Measurements from ENCODE around the gene LGSN. TPM values are rescaled to one million over a fixed set of nuclear protein-coding genes. Genes with fewer than 3 reads are reported as not detected.
"Not testable (repeated sequence)": the region's sequence is repeated elsewhere in the genome, so short reads cannot be mapped to it uniquely, and the experiment has no call there.

Gene LGSN
- total and polyA plus RNA-seq, 2 of the 13 experiments (the other 11 are each of a cell fraction or from before 2014, with no cell fraction given) = 0.13 to 0.63 TPM

DNA sequence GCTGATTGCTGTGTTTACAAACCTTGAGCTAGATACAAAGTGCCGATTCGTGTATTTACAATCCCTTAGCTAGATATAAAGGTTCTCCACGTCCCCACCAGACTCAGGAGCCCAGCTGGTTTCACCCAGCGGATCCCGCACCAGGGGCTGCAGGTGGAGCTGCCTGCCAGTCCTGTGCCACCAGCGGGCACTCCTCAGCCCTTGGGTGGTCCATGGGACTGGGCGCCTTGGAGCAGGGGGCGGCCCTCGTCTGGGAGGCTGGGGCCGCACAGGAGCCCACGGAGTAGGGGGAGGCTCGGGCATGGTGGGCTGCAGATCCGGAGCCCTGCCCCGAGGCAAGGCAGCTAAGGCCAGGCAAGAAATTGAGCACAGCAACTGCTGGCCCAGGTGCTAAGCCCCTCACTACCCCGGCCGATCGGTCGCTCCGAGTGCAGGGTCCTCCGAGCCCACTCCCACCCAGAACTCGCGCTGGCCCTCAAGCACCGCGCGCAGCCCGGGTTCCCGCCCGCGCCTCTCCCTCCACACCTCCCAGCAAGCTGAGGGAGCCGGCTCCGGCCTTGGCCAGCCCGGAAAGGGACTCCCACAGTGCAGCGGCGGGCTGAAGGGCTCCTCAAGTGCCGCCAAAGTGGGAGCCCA lies 44.9 kb downstream of the LGSN start:
- H3K4me3 ChIP-seq (replicated peaks in 1 of 3; ENCODE audit: insufficient read depth in 1 of 3, low read depth in 2 of 3, low read length in 3 of 3); H3K4me2 ChIP-seq (ENCODE audit: low read depth, low read length); H3K9ac ChIP-seq (ENCODE audit: insufficient read depth, low read depth, low read length); CTCF ChIA-PET (ENCODE audit: low intra/inter-chr PET ratio, low total read pairs); BruUV-seq (replicated peaks); ATAC-seq; H4K20me1 ChIP-seq (ENCODE audit: insufficient read depth, low read length); FAIRE-seq; H3K9me3 ChIP-seq (ENCODE audit: low read length); DNase-seq (ENCODE audit: low spot score); H3K4me1 ChIP-seq (ENCODE audit: insufficient read depth, low read length); H3K27me3 ChIP-seq (ENCODE audit: control insufficient read depth in 1 of 2, insufficient read depth in 2 of 2, low read length in 2 of 2); POLR2A ChIA-PET; H3K79me2 ChIP-seq (ENCODE audit: insufficient read depth, low read length); H3K36me3 ChIP-seq (replicated peaks in 1 of 2; ENCODE audit: control insufficient read depth in 1 of 2, insufficient read depth in 2 of 2, low read length in 2 of 2); H2AFZ ChIP-seq (ENCODE audit: low read length); H3K27ac ChIP-seq (ENCODE audit: extremely low read length, insufficient read depth, low read length): not testable (repeated sequence)
- TF ChIP-seq POGZ (CRISPR knock-in tag; IDR thresholded peaks at IDR 0.05) = 0 out of 2 replicates have a peak, but pooled peaks have one; percentile 12
- intact Hi-C loops (cut with micrococcal nuclease; ENCODE audit: unreplicated experiment) (loop anchor here (5.0 kb wide), 1 partner anchor 383 kb away; no protein-coding TSS in a partner anchor), in situ Hi-C loops (cut with HindIII; ENCODE audit: extremely low pct_ligation_motif_present, low pct_unique_long_range_greater_than_20kb) (loop anchor here (10.0 kb wide), 1 partner anchor 210 kb away; no protein-coding TSS in a partner anchor)
- WGBS (ENCODE audit: low lambda C conversion rate) = 58% methylated on average over 27 of the region's 35 CpGs

DNA sequence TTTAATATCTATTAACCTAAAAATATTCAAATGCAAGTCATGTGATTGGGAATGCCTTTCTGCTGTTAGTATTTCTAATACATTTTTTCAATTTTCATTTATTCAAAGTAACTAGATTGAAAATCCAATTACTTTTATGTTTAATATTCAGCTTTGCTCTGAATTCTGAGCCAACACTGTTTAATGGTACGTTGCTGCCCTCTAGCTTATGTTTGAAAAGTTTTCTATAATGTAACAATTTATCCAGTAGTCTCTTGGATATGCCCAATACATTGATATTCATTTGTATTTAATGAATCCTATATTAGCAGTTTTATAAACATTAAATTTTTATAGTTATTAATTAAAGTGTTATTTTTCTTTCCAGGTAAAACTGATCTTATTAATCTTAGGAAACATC lies 47.4 kb downstream of the LGSN start:
- FAIRE-seq (peak; percentile 34), DNase-seq (ENCODE audit: low spot score) (peak; percentile 51), ATAC-seq (peak; percentile 69; the same call in 2 of the 3 replicates)
- Histone ChIP-seq H4K20me1 (ENCODE audit: insufficient read depth, low read length) (no peaks in the 10 kb centered on the region), H3K27me3 (ENCODE audit: control insufficient read depth in 1 of 2, insufficient read depth in 2 of 2, low read length in 2 of 2) (no peaks in the 10 kb centered on the region; a peak in 1 of 5 replicates), H3K27ac (ENCODE audit: extremely low read length, insufficient read depth, low read length) (no peak overlapping the region), H3K9me3 (ENCODE audit: low read length) (no peaks in the 10 kb centered on the region), H3K4me2 (ENCODE audit: low read depth, low read length) (no peak overlapping the region), H3K4me3 (replicated peaks in 1 of 3; ENCODE audit: insufficient read depth in 1 of 3, low read depth in 2 of 3, low read length in 3 of 3) (no peak overlapping the region), H3K36me3 (replicated peaks in 1 of 2; ENCODE audit: control insufficient read depth in 1 of 2, insufficient read depth in 2 of 2, low read length in 2 of 2) (no peaks in the 10 kb centered on the region), H2AFZ (ENCODE audit: low read length) (no peak overlapping the region), H3K4me1 (ENCODE audit: insufficient read depth, low read length) (no peaks in the 10 kb centered on the region), H3K9ac (ENCODE audit: insufficient read depth, low read depth, low read length) (no peak overlapping the region), H3K79me2 (ENCODE audit: insufficient read depth, low read length) (no peaks in the 10 kb centered on the region)
- POLR2A ChIA-PET = no interaction called here
- CTCF ChIA-PET (ENCODE audit: low intra/inter-chr PET ratio, low total read pairs) = interaction anchor here (2.6 kb wide), 1 partner anchor 206 kb away, joined by 17 read pairs; no protein-coding TSS in a partner anchor
- in situ Hi-C loops (cut with HindIII; ENCODE audit: extremely low pct_ligation_motif_present, low pct_unique_long_range_greater_than_20kb) (loop anchor here (10.0 kb wide), 1 partner anchor 208 kb away; no protein-coding TSS in a partner anchor), intact Hi-C loops (cut with micrococcal nuclease; ENCODE audit: unreplicated experiment) (loop anchor here (1.0 to 5.0 kb wide), 3 partner anchors 151 to 380 kb away; no protein-coding TSS in a partner anchor)
- WGBS (ENCODE audit: low lambda C conversion rate) = 3% methylated on average over 1 of the region's 1 CpG
- BruUV-seq (replicated peaks) = no TSS peak
- TF ChIP-seq HNRNPH1 (optimal IDR thresholded peaks at IDR 0.05; ENCODE audit: low read depth, low read length) (no peak), SMC3 (IDR thresholded peaks at IDR 0.05; ENCODE audit: low read length) (peak; percentile 33; the same call in 1 of the 2 replicates), STAG1 (CRISPR knock-in tag; IDR thresholded peaks at IDR 0.05) (peak; percentile 82)
- TF ChIP-seq, protein P1, sequence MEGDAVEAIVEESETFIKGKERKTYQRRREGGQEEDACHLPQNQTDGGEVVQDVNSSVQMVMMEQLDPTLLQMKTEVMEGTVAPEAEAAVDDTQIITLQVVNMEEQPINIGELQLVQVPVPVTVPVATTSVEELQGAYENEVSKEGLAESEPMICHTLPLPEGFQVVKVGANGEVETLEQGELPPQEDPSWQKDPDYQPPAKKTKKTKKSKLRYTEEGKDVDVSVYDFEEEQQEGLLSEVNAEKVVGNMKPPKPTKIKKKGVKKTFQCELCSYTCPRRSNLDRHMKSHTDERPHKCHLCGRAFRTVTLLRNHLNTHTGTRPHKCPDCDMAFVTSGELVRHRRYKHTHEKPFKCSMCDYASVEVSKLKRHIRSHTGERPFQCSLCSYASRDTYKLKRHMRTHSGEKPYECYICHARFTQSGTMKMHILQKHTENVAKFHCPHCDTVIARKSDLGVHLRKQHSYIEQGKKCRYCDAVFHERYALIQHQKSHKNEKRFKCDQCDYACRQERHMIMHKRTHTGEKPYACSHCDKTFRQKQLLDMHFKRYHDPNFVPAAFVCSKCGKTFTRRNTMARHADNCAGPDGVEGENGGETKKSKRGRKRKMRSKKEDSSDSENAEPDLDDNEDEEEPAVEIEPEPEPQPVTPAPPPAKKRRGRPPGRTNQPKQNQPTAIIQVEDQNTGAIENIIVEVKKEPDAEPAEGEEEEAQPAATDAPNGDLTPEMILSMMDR (CRISPR knock-in tag; IDR thresholded peaks at IDR 0.05) = peak; percentile 66
- TF ChIP-seq, protein P2, sequence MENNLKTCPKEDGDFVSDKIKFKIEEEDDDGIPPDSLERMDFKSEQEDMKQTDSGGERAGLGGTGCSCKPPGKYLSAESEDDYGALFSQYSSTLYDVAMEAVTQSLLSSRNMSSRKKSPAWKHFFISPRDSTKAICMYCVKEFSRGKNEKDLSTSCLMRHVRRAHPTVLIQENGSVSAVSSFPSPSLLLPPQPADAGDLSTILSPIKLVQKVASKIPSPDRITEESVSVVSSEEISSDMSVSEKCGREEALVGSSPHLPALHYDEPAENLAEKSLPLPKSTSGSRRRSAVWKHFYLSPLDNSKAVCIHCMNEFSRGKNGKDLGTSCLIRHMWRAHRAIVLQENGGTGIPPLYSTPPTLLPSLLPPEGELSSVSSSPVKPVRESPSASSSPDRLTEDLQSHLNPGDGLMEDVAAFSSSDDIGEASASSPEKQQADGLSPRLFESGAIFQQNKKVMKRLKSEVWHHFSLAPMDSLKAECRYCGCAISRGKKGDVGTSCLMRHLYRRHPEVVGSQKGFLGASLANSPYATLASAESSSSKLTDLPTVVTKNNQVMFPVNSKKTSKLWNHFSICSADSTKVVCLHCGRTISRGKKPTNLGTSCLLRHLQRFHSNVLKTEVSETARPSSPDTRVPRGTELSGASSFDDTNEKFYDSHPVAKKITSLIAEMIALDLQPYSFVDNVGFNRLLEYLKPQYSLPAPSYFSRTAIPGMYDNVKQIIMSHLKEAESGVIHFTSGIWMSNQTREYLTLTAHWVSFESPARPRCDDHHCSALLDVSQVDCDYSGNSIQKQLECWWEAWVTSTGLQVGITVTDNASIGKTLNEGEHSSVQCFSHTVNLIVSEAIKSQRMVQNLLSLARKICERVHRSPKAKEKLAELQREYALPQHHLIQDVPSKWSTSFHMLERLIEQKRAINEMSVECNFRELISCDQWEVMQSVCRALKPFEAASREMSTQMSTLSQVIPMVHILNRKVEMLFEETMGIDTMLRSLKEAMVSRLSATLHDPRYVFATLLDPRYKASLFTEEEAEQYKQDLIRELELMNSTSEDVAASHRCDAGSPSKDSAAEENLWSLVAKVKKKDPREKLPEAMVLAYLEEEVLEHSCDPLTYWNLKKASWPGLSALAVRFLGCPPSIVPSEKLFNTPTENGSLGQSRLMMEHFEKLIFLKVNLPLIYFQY (CRISPR knock-in tag; IDR thresholded peaks at IDR 0.05; ENCODE audit: borderline replicate concordance) = no peak
- TF ChIP-seq, protein P3, sequence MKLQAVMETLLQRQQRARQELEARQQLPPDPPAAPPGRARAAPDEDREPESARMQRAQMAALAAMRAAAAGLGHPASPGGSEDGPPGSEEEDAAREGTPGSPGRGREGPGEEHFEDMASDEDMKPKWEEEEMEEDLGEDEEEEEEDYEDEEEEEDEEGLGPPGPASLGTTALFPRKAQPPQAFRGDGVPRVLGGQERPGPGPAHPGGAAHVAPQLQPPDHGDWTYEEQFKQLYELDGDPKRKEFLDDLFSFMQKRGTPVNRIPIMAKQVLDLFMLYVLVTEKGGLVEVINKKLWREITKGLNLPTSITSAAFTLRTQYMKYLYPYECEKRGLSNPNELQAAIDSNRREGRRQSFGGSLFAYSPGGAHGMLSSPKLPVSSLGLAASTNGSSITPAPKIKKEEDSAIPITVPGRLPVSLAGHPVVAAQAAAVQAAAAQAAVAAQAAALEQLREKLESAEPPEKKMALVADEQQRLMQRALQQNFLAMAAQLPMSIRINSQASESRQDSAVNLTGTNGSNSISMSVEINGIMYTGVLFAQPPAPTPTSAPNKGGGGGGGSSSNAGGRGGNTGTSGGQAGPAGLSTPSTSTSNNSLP (IDR thresholded peaks at IDR 0.05; ENCODE audit: low read depth, low read length) = 0 out of 2 replicates have a peak, but pooled peaks have one; percentile 38

Measured in HepG2 (cell line).